HEK293T (cell line): ENCODE data around the gene MRPL4.

Experiments used
- ARNT ChIP-seq: fragments of 450-650 bp; IDR thresholded peaks from 2 replicates; pipeline ENCODE4 v1.6.1; 2017; ENCODE audit warnings: mild to moderate bottlenecking
- BHLHE40 ChIP-seq: fragments of 450-650 bp; IDR thresholded peaks from 2 replicates; pipeline ENCODE4 v1.6.1; 2016; ENCODE audit warnings: mild to moderate bottlenecking, moderate library complexity, borderline replicate concordance
- ELF4 ChIP-seq: fragments of 450-650 bp; IDR thresholded peaks from 2 replicates; pipeline ENCODE4 v1.6.1; 2017; ENCODE audit warnings: antibody characterized with exemption
- FOXA1 ChIP-seq: fragments of 450-650 bp; IDR thresholded peaks from 2 replicates; pipeline ENCODE4 v1.6.1; 2016; ENCODE audit warnings: mild to moderate bottlenecking
- FOXK2 ChIP-seq: fragments of 450-650 bp; IDR thresholded peaks from 2 replicates; pipeline ENCODE4 v1.6.1; 2016; ENCODE audit warnings: mild to moderate bottlenecking
- FOXM1 ChIP-seq: fragments of 450-650 bp; IDR thresholded peaks from 2 replicates; pipeline ENCODE4 v1.6.1; 2017; ENCODE audit warnings: mild to moderate bottlenecking, borderline replicate concordance
- HDGF ChIP-seq: fragments of 450-650 bp; IDR thresholded peaks from 2 replicates; pipeline ENCODE4 v1.6.1; 2017; ENCODE audit warnings: antibody characterized with exemption, borderline replicate concordance
- L3MBTL2 ChIP-seq: fragments of 450-650 bp; conservative IDR thresholded peaks from 2 replicates; pipeline ENCODE4 v1.6.1; 2016; ENCODE audit warnings: mild to moderate bottlenecking
- LEF1 ChIP-seq: fragments of 450-650 bp; IDR thresholded peaks from 2 replicates; pipeline ENCODE4 v1.6.1; 2017; ENCODE audit warnings: mild to moderate bottlenecking, borderline replicate concordance
- NFRKB ChIP-seq: fragments of 450-650 bp; IDR thresholded peaks from 2 replicates; pipeline ENCODE4 v1.6.1; 2016; ENCODE audit warnings: mild to moderate bottlenecking, moderate library complexity
- SP1 ChIP-seq: fragments of 450-650 bp; IDR thresholded peaks from 2 replicates; pipeline ENCODE4 v1.6.1; 2017
- SUZ12 ChIP-seq: fragments of 450-650 bp; IDR thresholded peaks from 2 replicates; pipeline ENCODE4 v1.6.1; 2016; ENCODE audit warnings: mild to moderate bottlenecking
- ZNF384 ChIP-seq: fragments of 450-650 bp; IDR thresholded peaks from 2 replicates; pipeline ENCODE4 v1.6.1; 2016

- TF ChIP-seq FOXK2 (no peak), ARNT (no peak), SUZ12 (no peak), L3MBTL2 (no peak), SP1 (no peak), NFRKB (no peak), ZNF384 (no peak), BHLHE40 (no peak), FOXM1 (no peak), HDGF (no peak), LEF1 (no peak), ELF4 (no peak), FOXA1 (no peak)
Observed at GRCh38 chr19:10209315-10209714, 42.7 kb upstream of the MRPL4 start.
